Stimulated activated naive CD8-positive, alpha-beta T cell treated with anti-CD3 and anti-CD28 coated beads, Interleukin-15, amount 100 ng/mL, for 72 hours (primary cell): ENCODE data around the gene NFIC.
"Not testable (repeated sequence)": the region's sequence is repeated elsewhere in the genome, so short reads cannot be mapped to it uniquely, and the experiment has no call there.

Experiments used
- ATAC-seq: fragments of 150-1000 bp; cut with Tn5 transposase; 2 replicates; pipeline ENCODE4 v1.10.0; 2021; ENCODE audit warnings: mild to moderate bottlenecking, moderate library complexity
- DNase-seq, 2 donors: peaks; one replicate each; pipeline ENCODE4 v3.0.0; 2021 to 2022
- H3K27ac Mint-ChIP-seq, 2 donors: one replicate each; pipeline ENCODE4 v1.8.0; 2022; ENCODE audit warnings: mild to moderate bottlenecking in 2 of 2, mixed read lengths in 2 of 2, moderate library complexity in 2 of 2
- H3K27me3 Mint-ChIP-seq: one replicate; pipeline ENCODE4 v1.8.0; 2022; ENCODE audit warnings: mixed read lengths
- H3K4me1 Mint-ChIP-seq: one replicate; pipeline ENCODE4 v1.8.0; 2022; ENCODE audit warnings: mild to moderate bottlenecking, mixed read lengths
- H3K4me3 Mint-ChIP-seq, 2 donors: one replicate each; pipeline ENCODE4 v1.8.0; 2022; ENCODE audit warnings: mild to moderate bottlenecking in 2 of 2, mixed read lengths in 2 of 2, moderate library complexity in 1 of 2
- H3K9me3 Mint-ChIP-seq, 2 donors: one replicate each; pipeline ENCODE4 v1.8.0; 2022; ENCODE audit warnings: mixed read lengths in 2 of 2

The NFIC gene

GRCh38 chr19:3365836-3366752 is at the start of gene NFIC:
TSS of gene NFIC (plus strand) at chr19:3366583. CDS start at chr19:3366637, 54 bp downstream.
- Mint-ChIP-seq H3K4me3 (peak within 1 kb of the TSS; percentile 81 to 88), H3K9me3 (no peaks in the 10 kb centered on the region), H3K4me1 (peaks cover 69% of the 10 kb centered on the region), H3K27me3 (no peaks in the 10 kb centered on the region), H3K27ac (peak within 1 kb of the TSS in 1 of 2 donors; percentile 92)
- DNase-seq, result peak; percentile 12 to 43
- ATAC-seq, result peak; percentile 31

DNA sequence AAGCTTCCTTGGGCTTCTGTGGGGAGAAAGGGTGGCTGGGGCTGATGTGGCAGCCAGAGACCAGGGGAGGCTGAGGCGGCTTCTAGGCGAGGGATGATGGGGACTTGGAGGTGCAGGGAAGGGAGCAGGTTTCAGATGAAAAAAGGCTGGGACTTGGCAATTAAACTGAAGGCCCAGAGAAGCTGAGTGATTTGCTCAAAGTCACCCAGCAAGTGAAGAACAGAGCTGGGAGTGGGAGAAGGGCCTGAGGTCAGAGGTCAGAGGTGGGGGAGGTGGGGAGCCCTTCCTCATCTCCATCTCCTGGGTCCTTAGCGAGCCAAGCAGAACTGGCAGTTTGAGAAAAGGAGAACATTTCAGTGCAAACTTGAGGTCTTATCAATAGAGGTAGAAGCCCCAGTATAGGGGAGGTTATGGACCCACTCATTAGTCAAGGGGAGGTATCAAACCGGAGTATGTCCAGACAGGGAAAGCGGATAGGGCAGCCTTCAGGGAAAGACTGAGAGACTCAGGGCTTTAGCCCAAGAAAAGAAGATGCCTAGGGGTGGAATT is 49.6 kb upstream of the NFIC start:
- ATAC-seq (no peak), DNase-seq (no peak)
- Mint-ChIP-seq H3K27me3 (peaks cover 43% of the 10 kb centered on the region), H3K4me1 (no peaks in the 10 kb centered on the region), H3K4me3 (no peak overlapping the region), H3K9me3 (no peaks in the 10 kb centered on the region), H3K27ac (no peak overlapping the region)

GRCh38 chr19:3319643-3320353 is 46.6 kb upstream of the NFIC start:
- H3K9me3 Mint-ChIP-seq, result no peaks in the 10 kb centered on the region
- ATAC-seq, result no peak
- no peaks in the 10 kb centered on the region for H3K4me1 Mint-ChIP-seq
- no peak for DNase-seq
- no peak overlapping the region for H3K4me3 Mint-ChIP-seq
- peaks cover 33% of the 10 kb centered on the region for H3K27me3 Mint-ChIP-seq
- H3K27ac Mint-ChIP-seq, result no peak overlapping the region

- Mint-ChIP-seq H3K27me3 (peaks cover 33% of the 10 kb centered on the region), H3K4me1 (no peaks in the 10 kb centered on the region)
- DNase-seq, result no peak
Observed at GRCh38 chr19:3320354-3320670, 46.1 kb upstream of the NFIC start.

DNA sequence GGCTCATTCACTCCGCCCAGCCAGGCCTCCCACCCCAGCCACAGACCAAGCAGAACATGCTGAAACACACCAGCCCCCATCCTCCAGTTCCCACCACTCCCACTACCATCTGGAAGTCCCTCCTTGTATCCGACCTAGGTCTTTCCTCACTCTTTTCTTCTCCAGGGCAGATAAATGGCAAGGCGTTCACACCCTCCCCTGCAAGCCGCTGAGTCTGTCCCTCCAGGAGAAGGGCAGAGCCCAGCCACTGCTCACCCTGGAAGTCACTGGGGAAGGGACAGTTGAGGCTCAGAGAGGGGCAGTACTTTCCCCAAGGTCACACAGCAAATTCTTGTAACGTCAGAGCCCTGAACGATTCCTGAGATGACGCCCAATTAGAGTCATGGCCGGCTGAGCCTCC is 45.5 kb upstream of the NFIC start:
- no peak overlapping the region for H3K4me3 Mint-ChIP-seq
- no peaks in the 10 kb centered on the region for H3K9me3 Mint-ChIP-seq
- peaks cover 33% of the 10 kb centered on the region for H3K27me3 Mint-ChIP-seq
- H3K27ac Mint-ChIP-seq, result no peak overlapping the region
- no peaks in the 10 kb centered on the region for H3K4me1 Mint-ChIP-seq
- DNase-seq (no peak), ATAC-seq (no peak)

More at GRCh38 chr19:3320354-3320670, 46.1 kb upstream of the NFIC start:
- H3K9me3 Mint-ChIP-seq, result no peaks in the 10 kb centered on the region
- H3K4me3 Mint-ChIP-seq, result no peak overlapping the region
- H3K27ac Mint-ChIP-seq, result no peak overlapping the region
- no peak for ATAC-seq

- no peaks in the 10 kb centered on the region for H3K9me3 Mint-ChIP-seq
- no peak for DNase-seq
- H3K4me1 Mint-ChIP-seq, result no peaks in the 10 kb centered on the region
- H3K27ac Mint-ChIP-seq, result peak overlapping the region in 1 of 2 donors; percentile 19
- peaks cover 30% of the 10 kb centered on the region for H3K27me3 Mint-ChIP-seq
- no peak for ATAC-seq
- H3K4me3 Mint-ChIP-seq, result no peak overlapping the region
Observed at GRCh38 chr19:3321696-3322095, 44.7 kb upstream of the NFIC start.

- DNase-seq, result no peak
- Mint-ChIP-seq H3K4me3 (no peak overlapping the region), H3K27me3 (peaks cover 27% of the 10 kb centered on the region), H3K4me1 (no peaks in the 10 kb centered on the region), H3K9me3 (no peaks in the 10 kb centered on the region), H3K27ac (no peak overlapping the region)
- no peak for ATAC-seq
Observed at GRCh38 chr19:3322199-3322978, 44.0 kb upstream of the NFIC start.

DNA sequence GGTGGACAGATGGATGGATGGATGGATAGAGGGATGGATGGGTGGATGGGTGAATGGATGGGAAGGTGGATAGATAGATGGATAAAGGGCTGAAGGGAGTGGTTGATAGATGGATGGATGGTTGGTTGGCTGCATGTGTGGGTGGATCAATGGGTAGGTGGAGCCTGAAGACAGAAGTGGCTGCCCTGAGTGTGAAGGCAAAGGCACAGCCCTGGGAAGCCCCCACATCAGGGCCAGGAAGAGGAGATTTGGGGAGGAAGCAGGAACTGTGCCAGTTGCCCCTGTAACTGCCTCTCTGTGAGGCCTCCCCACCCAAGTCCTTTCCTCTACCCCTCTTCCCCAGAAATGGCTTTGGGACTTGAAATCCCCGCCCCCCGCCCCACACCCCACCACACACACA is 43.4 kb upstream of the NFIC start:
- no peak overlapping the region for H3K27ac Mint-ChIP-seq
- peaks cover 27% of the 10 kb centered on the region for H3K27me3 Mint-ChIP-seq
- DNase-seq, result no peak
- H3K4me3 Mint-ChIP-seq, result no peak overlapping the region
- no peaks in the 10 kb centered on the region for H3K4me1 Mint-ChIP-seq
- no peaks in the 10 kb centered on the region for H3K9me3 Mint-ChIP-seq
- ATAC-seq, result no peak

DNA sequence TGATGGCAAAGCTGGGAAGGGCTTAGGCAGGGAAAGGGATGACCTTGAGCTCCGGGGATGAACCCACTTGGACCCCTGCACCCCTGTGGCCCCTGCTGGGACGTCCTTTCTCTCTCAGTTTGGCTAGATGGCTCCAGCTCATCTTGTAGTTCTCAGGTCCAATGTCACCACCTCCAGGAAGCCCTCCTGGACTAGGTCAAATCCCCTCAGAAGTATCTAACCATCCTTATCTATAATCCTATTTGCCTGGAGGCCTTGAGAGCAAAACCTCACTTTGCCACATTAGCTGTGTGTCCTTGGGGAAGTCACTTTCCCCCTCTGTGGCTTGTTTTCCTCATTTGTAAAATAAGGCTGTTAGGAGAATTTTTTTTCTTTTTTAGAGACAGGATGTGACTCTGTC is 42.7 kb upstream of the NFIC start:
- DNase-seq (no peak), ATAC-seq (no peak)
- H3K9me3 Mint-ChIP-seq, result no peaks in the 10 kb centered on the region
- H3K4me1 Mint-ChIP-seq, result no peaks in the 10 kb centered on the region
- no peak overlapping the region for H3K27ac Mint-ChIP-seq
- peaks cover 27% of the 10 kb centered on the region for H3K27me3 Mint-ChIP-seq
- no peak overlapping the region for H3K4me3 Mint-ChIP-seq

- DNase-seq, result peak; percentile 77 to 79
- no peaks in the 10 kb centered on the region for H3K9me3 Mint-ChIP-seq
Observed at GRCh38 chr19:3324405-3324856, 42.0 kb upstream of the NFIC start.

GRCh38 chr19:3325451-3325850 is 40.9 kb upstream of the NFIC start:
- Mint-ChIP-seq H3K4me3 (no peak overlapping the region), H3K9me3 (no peaks in the 10 kb centered on the region), H3K27ac (no peak overlapping the region), H3K27me3 (peaks cover 17% of the 10 kb centered on the region), H3K4me1 (no peaks in the 10 kb centered on the region)
- DNase-seq (no peak), ATAC-seq (no peak)

More at GRCh38 chr19:3324405-3324856, 42.0 kb upstream of the NFIC start:
- no peaks in the 10 kb centered on the region for H3K4me1 Mint-ChIP-seq
- H3K27me3 Mint-ChIP-seq, result peaks cover 25% of the 10 kb centered on the region
- H3K4me3 Mint-ChIP-seq, result no peak overlapping the region
- no peak overlapping the region for H3K27ac Mint-ChIP-seq
- ATAC-seq, result peak; percentile 80

GRCh38 chr19:3328743-3329142 is 37.6 kb upstream of the NFIC start:
- Mint-ChIP-seq H3K9me3 (no peaks in the 10 kb centered on the region), H3K4me3 (no peak overlapping the region), H3K27ac (no peak overlapping the region), H3K4me1 (peaks cover 8% of the 10 kb centered on the region), H3K27me3 (no peaks in the 10 kb centered on the region)
- ATAC-seq (no peak), DNase-seq (no peak)

GRCh38 chr19:3330047-3330446 is 36.3 kb upstream of the NFIC start:
- ATAC-seq, result no peak
- Mint-ChIP-seq H3K27me3 (no peaks in the 10 kb centered on the region), H3K4me1 (peaks cover 8% of the 10 kb centered on the region), H3K4me3 (no peak overlapping the region), H3K9me3 (no peaks in the 10 kb centered on the region), H3K27ac (no peak overlapping the region)
- no peak for DNase-seq

DNA sequence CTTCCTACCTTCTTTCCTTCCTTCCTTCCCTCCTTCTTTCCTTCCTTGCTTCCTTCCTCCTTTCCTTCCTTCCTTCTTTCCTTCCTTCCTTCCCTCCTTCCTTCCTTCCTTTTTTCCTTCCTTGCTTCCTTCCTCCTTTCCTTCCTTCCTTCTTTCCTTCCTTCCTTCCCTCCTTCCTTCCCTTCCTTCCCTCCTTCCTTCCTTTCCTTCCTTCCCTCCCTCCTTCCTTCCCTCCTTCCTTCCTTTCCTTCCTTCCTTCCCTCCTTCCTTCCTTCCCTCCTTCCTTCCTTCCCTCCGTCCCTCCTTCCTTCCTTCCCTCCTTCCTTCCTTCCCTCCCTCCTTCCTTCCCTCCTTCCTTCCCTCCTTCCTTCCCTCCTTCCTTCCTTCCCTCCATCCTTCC is 34.2 kb upstream of the NFIC start:
- H3K27ac Mint-ChIP-seq, DNase-seq, ATAC-seq, H3K4me1 Mint-ChIP-seq, H3K27me3 Mint-ChIP-seq, H3K4me3 Mint-ChIP-seq, H3K9me3 Mint-ChIP-seq: not testable (repeated sequence)

GRCh38 chr19:3333020-3333583 is 33.3 kb upstream of the NFIC start:
- DNase-seq (no peak), ATAC-seq (no peak)
- Mint-ChIP-seq H3K27me3 (no peaks in the 10 kb centered on the region), H3K4me3 (no peak overlapping the region), H3K27ac (peak overlapping the region in 1 of 2 donors; percentile 61), H3K4me1 (peaks cover 8% of the 10 kb centered on the region), H3K9me3 (no peaks in the 10 kb centered on the region)
